ENCODE measurements around the gene FPGS. TPM values are rescaled to one million over a fixed set of nuclear protein-coding genes. Genes with fewer than 3 reads are reported as not detected.
A peak's percentile ranks its signal among the peaks of the same experiment; 100 is the strongest.

Gene FPGS, protein sequence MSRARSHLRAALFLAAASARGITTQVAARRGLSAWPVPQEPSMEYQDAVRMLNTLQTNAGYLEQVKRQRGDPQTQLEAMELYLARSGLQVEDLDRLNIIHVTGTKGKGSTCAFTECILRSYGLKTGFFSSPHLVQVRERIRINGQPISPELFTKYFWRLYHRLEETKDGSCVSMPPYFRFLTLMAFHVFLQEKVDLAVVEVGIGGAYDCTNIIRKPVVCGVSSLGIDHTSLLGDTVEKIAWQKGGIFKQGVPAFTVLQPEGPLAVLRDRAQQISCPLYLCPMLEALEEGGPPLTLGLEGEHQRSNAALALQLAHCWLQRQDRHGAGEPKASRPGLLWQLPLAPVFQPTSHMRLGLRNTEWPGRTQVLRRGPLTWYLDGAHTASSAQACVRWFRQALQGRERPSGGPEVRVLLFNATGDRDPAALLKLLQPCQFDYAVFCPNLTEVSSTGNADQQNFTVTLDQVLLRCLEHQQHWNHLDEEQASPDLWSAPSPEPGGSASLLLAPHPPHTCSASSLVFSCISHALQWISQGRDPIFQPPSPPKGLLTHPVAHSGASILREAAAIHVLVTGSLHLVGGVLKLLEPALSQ
- total RNA-seq = 10 to 100 TPM; 39.9 to 55.1 (median 41.5) TPM
- polyA plus RNA-seq = 10 to 100 TPM; 36.8 to 50.1 TPM
- long read RNA-seq, donor 1, transcript FPGS-203 (15 exons, 2,279 nt) = major isoform, 44 of 92 reads
- long read RNA-seq, donor 1, partial matches to known transcripts = 7 of 92 reads
- long read RNA-seq, donor 1, other reads (novel, unspliced or antisense) = 34 of 92 reads
- long read RNA-seq, donor 2, transcript FPGS-201 (15 exons, 2,278 nt) = minor isoform, 38 of 397 reads
- long read RNA-seq, donor 2, transcript FPGS-203 (15 exons, 2,279 nt) = major isoform, 227 of 397 reads
- long read RNA-seq, donor 2, partial matches to known transcripts = 16 of 397 reads
- long read RNA-seq, donor 2, other reads (novel, unspliced or antisense) = 105 of 397 reads
- long read RNA-seq, donor 3, transcript FPGS-201 (15 exons, 2,278 nt) = minor isoform, 6 of 65 reads
- long read RNA-seq, donor 3, transcript FPGS-203 (15 exons, 2,279 nt) = major isoform, 33 of 65 reads
- long read RNA-seq, donor 3, partial matches to known transcripts = 4 of 65 reads
- long read RNA-seq, donor 3, other reads (novel, unspliced or antisense) = 18 of 65 reads

DNA sequence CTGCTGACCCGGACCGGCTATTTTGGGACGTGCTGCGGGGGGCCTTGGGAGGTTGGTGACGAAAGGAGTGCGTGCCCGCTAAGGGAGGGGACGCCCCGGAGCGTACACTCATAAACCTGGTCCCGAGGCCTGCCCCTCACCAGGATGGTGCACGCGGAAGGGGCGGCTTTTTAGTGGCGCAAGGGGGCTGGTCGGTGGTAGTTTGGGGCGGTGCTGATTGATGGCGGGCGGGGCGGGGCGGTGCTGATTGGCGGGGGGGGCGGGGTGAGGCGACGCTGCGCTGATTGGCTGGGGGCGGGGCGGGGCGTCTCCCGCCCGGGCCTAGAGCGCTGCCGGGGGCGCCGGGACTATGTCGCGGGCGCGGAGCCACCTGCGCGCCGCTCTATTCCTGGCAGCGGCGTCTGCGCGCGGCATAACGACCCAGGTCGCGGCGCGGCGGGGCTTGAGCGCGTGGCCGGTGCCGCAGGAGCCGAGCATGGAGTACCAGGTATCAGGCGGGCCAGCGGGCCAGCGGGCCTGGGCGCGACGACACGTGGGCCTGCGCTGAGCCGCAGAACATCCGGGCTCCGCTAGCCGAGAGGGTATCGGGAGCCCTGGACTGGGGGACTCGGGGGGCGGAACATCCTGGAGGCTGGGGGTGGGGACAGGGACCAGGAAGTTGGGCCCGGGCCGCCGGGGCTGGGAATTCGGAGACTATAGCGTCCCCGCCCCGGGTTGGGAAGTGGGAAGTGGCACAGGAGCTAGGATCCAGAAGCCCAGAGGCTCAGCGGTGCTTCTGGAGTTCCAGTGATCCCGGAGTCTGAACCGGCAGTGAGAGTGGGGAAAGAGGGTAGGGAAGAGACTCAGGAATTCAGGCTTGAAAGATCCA, at the start of gene FPGS:
Gene FPGS, plus strand, starts transcription at position 307 of the 868 bp plus-strand sequence. Its CDS starts 43 bp downstream, at position 350.
- intact Hi-C loops (cut with DNase I) = loop anchor here in 7 of 10 donors (2.0 to 5.0 kb wide), 5 partner anchors 16 to 114 kb away; partner anchors contain the start of genes AK1 (in 1 of the 7), CDK9 (in 1 of the 7) and ST6GALNAC4 (in 1 of the 7)
- peak; percentile 92 to 95 (median 93) for DNase-seq
- H3K4me1 ChIP-seq = peaks cover 5 to 32% (median 19%) of the 10 kb centered on the region in 12 donors
- peaks cover 0 to 37% (median 25%) of the 10 kb centered on the region in 9 donors for H3K36me3 ChIP-seq
- peak; percentile 80 to 94 (median 92) for ATAC-seq
- H3K27ac ChIP-seq = peak within 1 kb of the TSS; percentile 86 to 97 (median 95)
- 0 to 1% (median 0%) methylated on average over 24 to 83 of the region's 83 CpGs for WGBS, 4 donors
- H3K4me3 ChIP-seq = peak within 1 kb of the TSS; percentile 51 to 87 (median 76)
- H3K9me3 ChIP-seq = no peaks in the 10 kb centered on the region
- TF ChIP-seq, protein P1, sequence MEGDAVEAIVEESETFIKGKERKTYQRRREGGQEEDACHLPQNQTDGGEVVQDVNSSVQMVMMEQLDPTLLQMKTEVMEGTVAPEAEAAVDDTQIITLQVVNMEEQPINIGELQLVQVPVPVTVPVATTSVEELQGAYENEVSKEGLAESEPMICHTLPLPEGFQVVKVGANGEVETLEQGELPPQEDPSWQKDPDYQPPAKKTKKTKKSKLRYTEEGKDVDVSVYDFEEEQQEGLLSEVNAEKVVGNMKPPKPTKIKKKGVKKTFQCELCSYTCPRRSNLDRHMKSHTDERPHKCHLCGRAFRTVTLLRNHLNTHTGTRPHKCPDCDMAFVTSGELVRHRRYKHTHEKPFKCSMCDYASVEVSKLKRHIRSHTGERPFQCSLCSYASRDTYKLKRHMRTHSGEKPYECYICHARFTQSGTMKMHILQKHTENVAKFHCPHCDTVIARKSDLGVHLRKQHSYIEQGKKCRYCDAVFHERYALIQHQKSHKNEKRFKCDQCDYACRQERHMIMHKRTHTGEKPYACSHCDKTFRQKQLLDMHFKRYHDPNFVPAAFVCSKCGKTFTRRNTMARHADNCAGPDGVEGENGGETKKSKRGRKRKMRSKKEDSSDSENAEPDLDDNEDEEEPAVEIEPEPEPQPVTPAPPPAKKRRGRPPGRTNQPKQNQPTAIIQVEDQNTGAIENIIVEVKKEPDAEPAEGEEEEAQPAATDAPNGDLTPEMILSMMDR (IDR thresholded peaks at IDR 0.05) = no peak
- peak in 1 of 2 donors; percentile 53 for TF ChIP-seq POLR2A (IDR thresholded peaks at IDR 0.05)
- no peaks in the 10 kb centered on the region for H3K27me3 ChIP-seq

DNA sequence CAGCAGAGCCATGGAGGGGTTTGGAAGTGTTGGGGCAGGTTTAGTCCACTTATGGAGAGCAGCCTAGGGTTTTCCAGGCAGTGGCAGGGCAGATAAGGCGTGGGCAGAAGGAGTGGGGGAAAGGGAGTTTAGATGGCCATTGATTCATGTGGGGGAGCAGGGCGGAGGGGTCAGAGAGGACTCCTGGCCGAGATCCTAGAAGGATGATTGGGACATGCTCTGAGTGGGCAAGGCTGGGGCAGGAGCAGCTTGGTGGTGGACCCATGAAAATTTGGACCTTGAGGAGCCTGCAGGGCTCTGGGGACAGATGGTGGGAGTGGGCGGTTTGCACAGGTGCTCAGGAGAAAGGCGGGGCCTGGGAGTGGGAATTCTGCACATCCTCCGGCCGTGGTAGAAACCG, 49.5 kb upstream of the FPGS start:
- no peaks in the 10 kb centered on the region for H3K9me3 ChIP-seq
- peak overlapping the region in 1 of 12 donors; percentile 29 for H3K27ac ChIP-seq
- no peak for ATAC-seq
- 75 to 77% (median 76%) methylated on average over 8 of the region's 8 CpGs for WGBS, 4 donors
- H3K27me3 ChIP-seq = peaks cover 0 to 35% (median 14%) of the 10 kb centered on the region in 9 donors
- TF ChIP-seq, protein P1 (IDR thresholded peaks at IDR 0.05) = no peak
- TF ChIP-seq POLR2A (IDR thresholded peaks at IDR 0.05) = no peak
- intact Hi-C loops (cut with DNase I) = no loop called here
- peaks cover 0 to 56% (median 34%) of the 10 kb centered on the region in 9 donors for H3K36me3 ChIP-seq
- no peak for DNase-seq
- peaks cover 5 to 46% (median 13%) of the 10 kb centered on the region in 12 donors for H3K4me1 ChIP-seq
- H3K4me3 ChIP-seq = no peak overlapping the region

DNA sequence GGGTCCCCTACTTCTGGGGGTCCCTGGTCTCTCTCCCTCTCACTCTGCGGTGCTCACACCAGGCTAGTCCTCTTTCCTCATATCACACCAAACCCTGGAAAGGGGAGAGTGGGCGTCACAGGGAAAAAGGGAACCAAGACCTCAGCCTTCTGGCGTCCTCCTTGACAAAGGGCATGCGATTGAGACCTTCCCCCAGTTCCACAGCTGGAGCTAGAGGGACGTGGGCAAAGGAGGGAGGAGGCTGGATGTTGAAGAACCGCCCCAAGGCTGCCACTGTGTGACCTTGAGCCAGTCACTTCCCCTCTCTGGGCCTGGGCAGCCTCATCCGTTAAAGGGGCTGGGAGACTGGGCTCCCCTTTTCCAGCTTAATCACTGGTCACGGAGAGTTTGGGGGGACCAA, 49.1 kb upstream of the FPGS start:
- Histone ChIP-seq H3K27ac (peak overlapping the region in 7 of 12 donors; percentile 51 to 81 (median 75)), H3K27me3 (peaks cover 0 to 35% (median 14%) of the 10 kb centered on the region in 9 donors), H3K4me3 (no peak overlapping the region), H3K36me3 (peaks cover 0 to 56% (median 33%) of the 10 kb centered on the region in 9 donors), H3K4me1 (peaks cover 6 to 50% (median 13%) of the 10 kb centered on the region in 12 donors), H3K9me3 (no peaks in the 10 kb centered on the region)
- WGBS, 4 donors = 64 to 66% (median 66%) methylated on average over 7 to 8 of the region's 8 CpGs
- TF ChIP-seq POLR2A (IDR thresholded peaks at IDR 0.05) = no peak
- TF ChIP-seq, protein P1 (IDR thresholded peaks at IDR 0.05) = no peak
- intact Hi-C loops (cut with DNase I) = no loop called here
- ATAC-seq = no peak
- DNase-seq = no peak
